Neural cell (in vitro differentiated cells): ENCODE results near the gene NCKAP5L. TPM values are rescaled to one million over a fixed set of nuclear protein-coding genes. Genes with fewer than 3 reads are reported as not detected.

Experiments used
- H2AFZ ChIP-seq: fragments of 200-600, 300-800 bp; sonication (generic), shearing (Covaris generic); 2 replicates; pipeline ENCODE4 v1.6.0; 2014; ENCODE audit warnings: low read depth, mild to moderate bottlenecking, antibody characterized with exemption, low read length, moderate library complexity
- H3F3A ChIP-seq: fragments of 200-600 bp; shearing (Covaris generic); 2 replicates; pipeline ENCODE4 v1.6.1; 2016; ENCODE audit warnings: mild to moderate bottlenecking, moderate library complexity, mixed read lengths, antibody characterized with exemption, low read length; ENCODE audit not compliant: insufficient read depth, poor library complexity, severe bottlenecking
- H3K27ac ChIP-seq: fragments of 200-600, 300-800 bp; sonication (generic), shearing (Covaris generic); 2 replicates; pipeline ENCODE4 v1.5.1; 2014; ENCODE audit warnings: mild to moderate bottlenecking, low read length, moderate library complexity
- H3K27me3 ChIP-seq: fragments of 300-800, 200-600 bp; sonication (generic), shearing (Covaris generic); 2 replicates; pipeline ENCODE4 v1.6.0; 2014; ENCODE audit warnings: mild to moderate bottlenecking, low read depth, low read length, moderate library complexity; ENCODE audit not compliant: insufficient read depth
- H3K36me3 ChIP-seq: fragments of 300-800, 200-600 bp; sonication (generic), shearing (Covaris generic); 2 replicates; pipeline ENCODE4 v1.5.1; 2014; ENCODE audit warnings: mild to moderate bottlenecking, antibody characterized with exemption, low read length, moderate library complexity; ENCODE audit not compliant: insufficient read depth
- H3K4me2 ChIP-seq: fragments of 300-800, 200-600 bp; sonication (generic), shearing (Covaris generic); 2 replicates; pipeline ENCODE4 v1.6.0; 2014; ENCODE audit warnings: mild to moderate bottlenecking, low read length
- H3K4me3 ChIP-seq: fragments of 300-800, 200-600 bp; sonication (generic), shearing (Covaris generic); 2 replicates; pipeline ENCODE4 v1.5.1; 2014; ENCODE audit warnings: mild to moderate bottlenecking, low read length, moderate library complexity
- H3K79me2 ChIP-seq: fragments of 200-600 bp; shearing (Covaris generic); replicated peaks from 2 replicates; pipeline ENCODE4 v1.6.0; 2014; ENCODE audit warnings: mild to moderate bottlenecking, low read length, moderate library complexity; ENCODE audit not compliant: insufficient read depth
- H3K9ac ChIP-seq: fragments of 300-800, 200-600 bp; sonication (generic), shearing (Covaris generic); 2 replicates; pipeline ENCODE4 v1.6.1; 2016; ENCODE audit warnings: mild to moderate bottlenecking, low read length, mixed read lengths
- H3K9me2 ChIP-seq: fragments of 200-600 bp; shearing (Covaris generic); 2 replicates; pipeline ENCODE4 v1.6.1; 2016; ENCODE audit warnings: mild to moderate bottlenecking, low read length, mixed read lengths; ENCODE audit not compliant: insufficient read depth
- H3K9me3 ChIP-seq: fragments of 200-600, 300-800 bp; sonication (generic), shearing (Covaris generic); 2 replicates; pipeline ENCODE4 v1.6.1; 2016; ENCODE audit warnings: mild to moderate bottlenecking, mixed run types, low read length, moderate library complexity, mixed read lengths
- H4K20me1 ChIP-seq: fragments of 200-600 bp; shearing (Covaris generic); 2 replicates; pipeline ENCODE4 v1.6.1; 2016; ENCODE audit warnings: mild to moderate bottlenecking, mixed run types; ENCODE audit not compliant: insufficient read depth
- CTCF ChIP-seq: fragments of 450-650 bp; IDR thresholded peaks from 2 replicates; pipeline ENCODE4 v1.5.1; 2014; ENCODE audit warnings: antibody characterized with exemption, mild to moderate bottlenecking, moderate library complexity; ENCODE audit not compliant: poor library complexity, severe bottlenecking
- EP300 ChIP-seq: fragments of 450-650 bp; conservative IDR thresholded peaks from 2 replicates; pipeline ENCODE4 v1.6.1; 2014; ENCODE audit warnings: antibody characterized with exemption, mild to moderate bottlenecking, moderate library complexity; ENCODE audit not compliant: poor library complexity, severe bottlenecking
- EZH2 ChIP-seq: fragments of 200-600, 300-800 bp; shearing (Covaris generic), sonication (generic); IDR thresholded peaks from 2 replicates; pipeline ENCODE4 v1.6.1; 2014; ENCODE audit warnings: antibody characterized with exemption, low read length, borderline replicate concordance, mild to moderate bottlenecking; ENCODE audit not compliant: insufficient read depth, poor library complexity, severe bottlenecking
- MXI1 ChIP-seq: fragments of 450-650 bp; conservative IDR thresholded peaks from 2 replicates; pipeline ENCODE4 v1.6.1; 2014; ENCODE audit warnings: antibody characterized with exemption, mild to moderate bottlenecking; ENCODE audit not compliant: poor library complexity, severe bottlenecking
- POLR2AphosphoS5 ChIP-seq: IDR thresholded peaks from 2 replicates; pipeline ENCODE4 v1.6.1; 2012
- RAD21 ChIP-seq: fragments of 450-650 bp; conservative IDR thresholded peaks from 2 replicates; pipeline ENCODE4 v1.6.1; 2014; ENCODE audit warnings: antibody characterized with exemption, mild to moderate bottlenecking, moderate library complexity
- REST ChIP-seq: IDR thresholded peaks from 2 replicates; pipeline ENCODE4 v1.6.1; 2012; ENCODE audit warnings: borderline replicate concordance
- SMC3 ChIP-seq: fragments of 450-650 bp; conservative IDR thresholded peaks from 2 replicates; pipeline ENCODE4 v1.6.1; 2014; ENCODE audit warnings: antibody characterized with exemption, mild to moderate bottlenecking, moderate library complexity; ENCODE audit not compliant: poor library complexity
- TAF1 ChIP-seq: IDR thresholded peaks from 2 replicates; pipeline ENCODE4 v1.6.1; 2012; ENCODE audit warnings: low read depth
- polyA plus RNA-seq: library from polyadenylated mRNA; depleted of rRNA; stranded (reverse); fragments of >200 nt; gene quantifications from 2 replicates; pipeline ENCODE4 v1.2.3, GENCODE V29; 2014

The NCKAP5L gene
- polyA plus RNA-seq, 1 donor from 2014 or later: 6.2 TPM

GRCh38 chr12:49809906-49810389 is 18.3 kb downstream of the NCKAP5L start:
- Histone ChIP-seq H3K27me3 (no peaks in the 10 kb centered on the region), H3K79me2 (peaks cover 3% of the 10 kb centered on the region), H3K9me3 (no peaks in the 10 kb centered on the region), H2AFZ (no peak overlapping the region), H3K9me2 (no peaks in the 10 kb centered on the region), H3K4me2 (no peak overlapping the region), H3K9ac (no peak overlapping the region), H3K36me3 (no peaks in the 10 kb centered on the region), H3K27ac (no peak overlapping the region), H3K4me3 (no peak overlapping the region), H4K20me1 (no peaks in the 10 kb centered on the region), H3F3A (no peaks in the 10 kb centered on the region)
- TF ChIP-seq REST (no peak), MXI1 (no peak), EZH2 (no peak), TAF1 (no peak)

- Histone ChIP-seq H3K79me2 (peaks cover 3% of the 10 kb centered on the region), H3K4me2 (no peak overlapping the region), H3K36me3 (no peaks in the 10 kb centered on the region), H4K20me1 (no peaks in the 10 kb centered on the region), H3K27me3 (no peaks in the 10 kb centered on the region), H3K9me2 (no peaks in the 10 kb centered on the region), H3F3A (no peaks in the 10 kb centered on the region), H3K27ac (no peak overlapping the region), H2AFZ (no peak overlapping the region), H3K9me3 (no peaks in the 10 kb centered on the region), H3K9ac (no peak overlapping the region), H3K4me3 (no peak overlapping the region)
- TF ChIP-seq CTCF (no peak), RAD21 (no peak), REST (no peak), EP300 (no peak), TAF1 (no peak), POLR2AphosphoS5 (no peak), MXI1 (no peak), SMC3 (no peak), EZH2 (no peak)
Measured at GRCh38 chr12:49809381-49809905, 18.8 kb downstream of the NCKAP5L start.
